HepG2 (cell line): ENCODE measurements around the gene TLCD3A. TPM values are rescaled to one million over a fixed set of nuclear protein-coding genes. Genes with fewer than 3 reads are reported as not detected.

ENCODE experiments used
- ARID2 ChIP-seq: sonication (generic); formaldehyde crosslinking; IDR thresholded peaks from 2 replicates; pipeline ENCODE4 v1.8.1; 2022; ENCODE audit warnings: mild to moderate bottlenecking, missing genetic modification reagents, borderline replicate concordance
- ELF1 ChIP-seq: sonication (generic); formaldehyde crosslinking; IDR thresholded peaks from 2 replicates; pipeline ENCODE4 v1.4.0; 2020; ENCODE audit warnings: missing genetic modification reagents
- LCORL ChIP-seq, 2 experiments: fragments of 450-650 bp in 1 of 2; sonication (generic) in 1 of 2; formaldehyde crosslinking in 1 of 2; IDR thresholded peaks; 2 replicates each; pipeline versions ENCODE4 v1.5.0 to v1.6.1; 2017 to 2020; ENCODE audit warnings: antibody characterized with exemption in 1 of 2, missing genetic modification reagents in 1 of 2
- MIXL1 ChIP-seq: IDR thresholded peaks from 2 replicates; pipeline ENCODE4 v1.6.1; 2016
- NONO ChIP-seq, 2 experiments: fragments of 450-650 bp in 1 of 2; sonication (generic) in 1 of 2; formaldehyde crosslinking in 1 of 2; IDR thresholded peaks in 1 of 2; conservative IDR thresholded peaks in 1 of 2; 2 replicates each; pipeline versions ENCODE4 v1.6.1 to v1.8.0; 2017 to 2022; ENCODE audit warnings: mild to moderate bottlenecking in 1 of 2, missing genetic modification reagents in 1 of 2, moderate library complexity in 1 of 2
- PHF20 ChIP-seq: sonication (generic); formaldehyde crosslinking; IDR thresholded peaks from 2 replicates; pipeline ENCODE4 v1.5.0; 2020; ENCODE audit warnings: mild to moderate bottlenecking, missing genetic modification reagents
- STAG1 ChIP-seq: sonication (generic); formaldehyde crosslinking; IDR thresholded peaks from 2 replicates; pipeline ENCODE4 v1.4.0; 2020; ENCODE audit warnings: missing genetic modification reagents
- TOE1 ChIP-seq: sonication (generic); formaldehyde crosslinking; IDR thresholded peaks from 2 replicates; pipeline ENCODE4 v1.4.0; 2020; ENCODE audit warnings: mild to moderate bottlenecking, missing genetic modification reagents
- ZNF253 ChIP-seq: sonication (generic); formaldehyde crosslinking; IDR thresholded peaks from 2 replicates; pipeline ENCODE4 v1.8.0; 2022; ENCODE audit warnings: mild to moderate bottlenecking, missing genetic modification reagents, borderline replicate concordance
- ZNF614 ChIP-seq: IDR thresholded peaks from 2 replicates; pipeline ENCODE4 v1.6.1; 2018; ENCODE audit warnings: missing biosample characterization, missing genetic modification reagents, inconsistent platforms, borderline replicate concordance
- ZSCAN31 ChIP-seq: sonication (generic); formaldehyde crosslinking; IDR thresholded peaks from 2 replicates; pipeline ENCODE4 v1.5.0; 2020; ENCODE audit warnings: low read depth, mild to moderate bottlenecking, missing genetic modification reagents
- polyA plus RNA-seq, 8 experiments: library from polyadenylated mRNA; depleted of rRNA in 3 of 8; stranded (reverse) in 7 of 8; unstranded in 1 of 8; fragments of >200 nt; fragmentation: Illumina TruSeq in 4 of 8; extraction: Trizol in 4 of 8; gene quantifications; 2 replicates each; pipeline versions ENCODE4 v1.2.1 to v1.2.3, GENCODE V29; 2011 to 2016; ENCODE audit warnings: low read depth in 4 of 8, missing spikeins in 1 of 8, mixed read lengths in 1 of 8; ENCODE audit not compliant: insufficient read depth in 1 of 8
- total RNA-seq, 5 experiments: library from RNA; depleted of rRNA; stranded (reverse); fragments of >200 nt; fragmentation: Illumina TruSeq; extraction: Trizol; gene quantifications; 2 replicates each; pipeline ENCODE4 v1.2.3, GENCODE V29; 2016; ENCODE audit warnings: low read depth in 1 of 5
- TF ChIP-seq, protein P1 (sequence below), 2 experiments: sonication (generic) in 1 of 2; formaldehyde crosslinking in 1 of 2; IDR thresholded peaks; 2 replicates each; pipeline versions ENCODE4 v1.4.0 to v1.6.1; 2018 to 2020; ENCODE audit warnings: missing genetic modification reagents in 2 of 2, borderline replicate concordance in 1 of 2, low read depth in 1 of 2, mild to moderate bottlenecking in 1 of 2, missing biosample characterization in 1 of 2
- TF ChIP-seq, protein P2 (sequence below): sonication (generic); formaldehyde crosslinking; IDR thresholded peaks from 2 replicates; pipeline ENCODE4 v1.5.1; 2020; ENCODE audit warnings: missing genetic modification reagents, mild to moderate bottlenecking, borderline replicate concordance
- TF ChIP-seq, protein P3 (sequence below): sonication (generic); formaldehyde crosslinking; IDR thresholded peaks from 2 replicates; pipeline ENCODE4 v1.5.1; 2020; ENCODE audit warnings: missing genetic modification reagents, mild to moderate bottlenecking, borderline replicate concordance
- TF ChIP-seq, protein P4 (sequence below): IDR thresholded peaks from 2 replicates; pipeline ENCODE4 v1.6.1; 2012; ENCODE audit warnings: low read length, improper control_type of control experiment

The TLCD3A gene
- total and polyA plus RNA-seq, 2 of the 13 experiments (the other 11 are each of a cell fraction or from before 2014, with no cell fraction given) = 25.2 to 46.6 TPM

DNA sequence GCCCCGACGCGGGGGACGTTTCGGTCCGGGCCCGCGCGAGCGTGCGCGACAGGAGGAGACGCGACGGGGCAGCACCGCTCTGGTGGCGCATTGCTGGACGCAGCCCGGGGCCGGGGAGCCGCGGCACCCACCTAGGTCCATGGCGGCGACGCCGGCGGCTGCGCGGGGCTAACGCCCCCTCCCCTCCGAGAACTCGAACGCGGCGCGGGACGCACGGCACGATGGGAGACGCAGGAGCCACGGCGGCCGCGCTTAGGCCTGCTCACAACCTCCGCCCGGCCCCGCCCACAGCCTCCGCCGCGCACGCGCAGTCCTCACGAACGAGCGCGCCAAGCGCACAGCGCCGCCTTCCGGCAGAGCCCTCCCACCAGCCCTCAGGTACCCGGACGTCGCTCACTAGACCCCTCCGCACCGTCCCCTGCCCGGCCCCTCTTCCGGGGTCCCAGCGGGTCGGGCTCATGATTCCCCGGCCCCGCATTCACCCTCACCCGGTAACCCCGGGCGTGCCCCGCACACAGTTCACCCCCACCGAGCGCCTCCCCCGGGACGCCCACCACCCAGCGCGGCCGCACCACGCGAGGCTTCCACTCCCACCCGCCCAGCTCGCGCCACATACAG is 19.7 kb downstream of the TLCD3A start, which contains the start of gene GEMIN4 (continued):
- TF ChIP-seq, protein P1, sequence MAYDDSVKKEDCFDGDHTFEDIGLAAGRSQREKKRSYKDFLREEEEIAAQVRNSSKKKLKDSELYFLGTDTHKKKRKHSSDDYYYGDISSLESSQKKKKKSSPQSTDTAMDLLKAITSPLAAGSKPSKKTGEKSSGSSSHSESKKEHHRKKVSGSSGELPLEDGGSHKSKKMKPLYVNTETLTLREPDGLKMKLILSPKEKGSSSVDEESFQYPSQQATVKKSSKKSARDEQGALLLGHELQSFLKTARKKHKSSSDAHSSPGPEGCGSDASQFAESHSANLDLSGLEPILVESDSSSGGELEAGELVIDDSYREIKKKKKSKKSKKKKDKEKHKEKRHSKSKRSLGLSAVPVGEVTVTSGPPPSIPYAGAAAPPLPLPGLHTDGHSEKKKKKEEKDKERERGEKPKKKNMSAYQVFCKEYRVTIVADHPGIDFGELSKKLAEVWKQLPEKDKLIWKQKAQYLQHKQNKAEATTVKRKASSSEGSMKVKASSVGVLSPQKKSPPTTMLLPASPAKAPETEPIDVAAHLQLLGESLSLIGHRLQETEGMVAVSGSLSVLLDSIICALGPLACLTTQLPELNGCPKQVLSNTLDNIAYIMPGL (CRISPR knock-in tag; IDR thresholded peaks at IDR 0.05; ENCODE audit: borderline replicate concordance in 1 of 2, low read depth in 1 of 2) = peak; percentile 94 to 95
- TF ChIP-seq, protein P2, sequence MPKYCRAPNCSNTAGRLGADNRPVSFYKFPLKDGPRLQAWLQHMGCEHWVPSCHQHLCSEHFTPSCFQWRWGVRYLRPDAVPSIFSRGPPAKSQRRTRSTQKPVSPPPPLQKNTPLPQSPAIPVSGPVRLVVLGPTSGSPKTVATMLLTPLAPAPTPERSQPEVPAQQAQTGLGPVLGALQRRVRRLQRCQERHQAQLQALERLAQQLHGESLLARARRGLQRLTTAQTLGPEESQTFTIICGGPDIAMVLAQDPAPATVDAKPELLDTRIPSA (CRISPR knock-in tag) = peak; percentile 95
- TF ChIP-seq STAG1 (CRISPR knock-in tag) (peak; percentile 53), PHF20 (CRISPR knock-in tag) (peak; percentile 74), ELF1 (CRISPR knock-in tag) (peak; percentile 85), ZNF253 (no peak), ARID2 (CRISPR knock-in tag) (peak; percentile 79), MIXL1 (0 out of 2 replicates have a peak, but pooled peaks have one; percentile 25), LCORL (IDR thresholded peaks at IDR 0.05) (no peak), LCORL (CRISPR knock-in tag; IDR thresholded peaks at IDR 0.05) (peak; percentile 73), ZNF614 (peak; percentile 9; the same call in 1 of the 2 replicates), NONO (IDR thresholded peaks at IDR 0.05) (no peak), NONO (CRISPR knock-in tag; conservative IDR thresholded peaks at IDR 0.05) (peak; percentile 72), TOE1 (CRISPR knock-in tag) (peak; percentile 30; the same call in 1 of the 2 replicates), ZSCAN31 (peak; percentile 88; the same call in 1 of the 2 replicates)
- TF ChIP-seq, protein P3, sequence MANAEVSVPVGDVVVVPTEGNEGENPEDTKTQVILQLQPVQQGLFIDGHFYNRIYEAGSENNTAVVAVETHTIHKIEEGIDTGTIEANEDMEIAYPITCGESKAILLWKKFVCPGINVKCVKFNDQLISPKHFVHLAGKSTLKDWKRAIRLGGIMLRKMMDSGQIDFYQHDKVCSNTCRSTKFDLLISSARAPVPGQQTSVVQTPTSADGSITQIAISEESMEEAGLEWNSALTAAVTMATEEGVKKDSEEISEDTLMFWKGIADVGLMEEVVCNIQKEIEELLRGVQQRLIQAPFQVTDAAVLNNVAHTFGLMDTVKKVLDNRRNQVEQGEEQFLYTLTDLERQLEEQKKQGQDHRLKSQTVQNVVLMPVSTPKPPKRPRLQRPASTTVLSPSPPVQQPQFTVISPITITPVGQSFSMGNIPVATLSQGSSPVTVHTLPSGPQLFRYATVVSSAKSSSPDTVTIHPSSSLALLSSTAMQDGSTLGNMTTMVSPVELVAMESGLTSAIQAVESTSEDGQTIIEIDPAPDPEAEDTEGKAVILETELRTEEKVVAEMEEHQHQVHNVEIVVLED (CRISPR knock-in tag) = peak; percentile 91
- TF ChIP-seq, protein P4, sequence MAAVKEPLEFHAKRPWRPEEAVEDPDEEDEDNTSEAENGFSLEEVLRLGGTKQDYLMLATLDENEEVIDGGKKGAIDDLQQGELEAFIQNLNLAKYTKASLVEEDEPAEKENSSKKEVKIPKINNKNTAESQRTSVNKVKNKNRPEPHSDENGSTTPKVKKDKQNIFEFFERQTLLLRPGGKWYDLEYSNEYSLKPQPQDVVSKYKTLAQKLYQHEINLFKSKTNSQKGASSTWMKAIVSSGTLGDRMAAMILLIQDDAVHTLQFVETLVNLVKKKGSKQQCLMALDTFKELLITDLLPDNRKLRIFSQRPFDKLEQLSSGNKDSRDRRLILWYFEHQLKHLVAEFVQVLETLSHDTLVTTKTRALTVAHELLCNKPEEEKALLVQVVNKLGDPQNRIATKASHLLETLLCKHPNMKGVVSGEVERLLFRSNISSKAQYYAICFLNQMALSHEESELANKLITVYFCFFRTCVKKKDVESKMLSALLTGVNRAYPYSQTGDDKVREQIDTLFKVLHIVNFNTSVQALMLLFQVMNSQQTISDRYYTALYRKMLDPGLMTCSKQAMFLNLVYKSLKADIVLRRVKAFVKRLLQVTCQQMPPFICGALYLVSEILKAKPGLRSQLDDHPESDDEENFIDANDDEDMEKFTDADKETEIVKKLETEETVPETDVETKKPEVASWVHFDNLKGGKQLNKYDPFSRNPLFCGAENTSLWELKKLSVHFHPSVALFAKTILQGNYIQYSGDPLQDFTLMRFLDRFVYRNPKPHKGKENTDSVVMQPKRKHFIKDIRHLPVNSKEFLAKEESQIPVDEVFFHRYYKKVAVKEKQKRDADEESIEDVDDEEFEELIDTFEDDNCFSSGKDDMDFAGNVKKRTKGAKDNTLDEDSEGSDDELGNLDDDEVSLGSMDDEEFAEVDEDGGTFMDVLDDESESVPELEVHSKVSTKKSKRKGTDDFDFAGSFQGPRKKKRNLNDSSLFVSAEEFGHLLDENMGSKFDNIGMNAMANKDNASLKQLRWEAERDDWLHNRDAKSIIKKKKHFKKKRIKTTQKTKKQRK = no peak
